OCI-LY3 (cell line): ENCODE data around the gene ABHD17A.
A peak's percentile ranks its signal among the peaks of the same experiment; 100 is the strongest.
"Not testable (repeated sequence)": the region's sequence is repeated elsewhere in the genome, so short reads cannot be mapped to it uniquely, and the experiment has no call there.

Experiments used
- EZH2phosphoT487 ChIP-seq: fragments of 200-600 bp; shearing (Covaris generic); IDR thresholded peaks from 2 replicates; pipeline ENCODE4 v1.6.1; 2018; ENCODE audit warnings: antibody characterized with exemption, mixed run types, low read depth
- TF ChIP-seq, protein P1 (sequence below): fragments of 200-600, 300-600 bp; sonication (generic); IDR thresholded peaks from 2 replicates; pipeline ENCODE4 v1.5.1; 2014; ENCODE audit warnings: antibody characterized with exemption, low read length, low read depth

DNA sequence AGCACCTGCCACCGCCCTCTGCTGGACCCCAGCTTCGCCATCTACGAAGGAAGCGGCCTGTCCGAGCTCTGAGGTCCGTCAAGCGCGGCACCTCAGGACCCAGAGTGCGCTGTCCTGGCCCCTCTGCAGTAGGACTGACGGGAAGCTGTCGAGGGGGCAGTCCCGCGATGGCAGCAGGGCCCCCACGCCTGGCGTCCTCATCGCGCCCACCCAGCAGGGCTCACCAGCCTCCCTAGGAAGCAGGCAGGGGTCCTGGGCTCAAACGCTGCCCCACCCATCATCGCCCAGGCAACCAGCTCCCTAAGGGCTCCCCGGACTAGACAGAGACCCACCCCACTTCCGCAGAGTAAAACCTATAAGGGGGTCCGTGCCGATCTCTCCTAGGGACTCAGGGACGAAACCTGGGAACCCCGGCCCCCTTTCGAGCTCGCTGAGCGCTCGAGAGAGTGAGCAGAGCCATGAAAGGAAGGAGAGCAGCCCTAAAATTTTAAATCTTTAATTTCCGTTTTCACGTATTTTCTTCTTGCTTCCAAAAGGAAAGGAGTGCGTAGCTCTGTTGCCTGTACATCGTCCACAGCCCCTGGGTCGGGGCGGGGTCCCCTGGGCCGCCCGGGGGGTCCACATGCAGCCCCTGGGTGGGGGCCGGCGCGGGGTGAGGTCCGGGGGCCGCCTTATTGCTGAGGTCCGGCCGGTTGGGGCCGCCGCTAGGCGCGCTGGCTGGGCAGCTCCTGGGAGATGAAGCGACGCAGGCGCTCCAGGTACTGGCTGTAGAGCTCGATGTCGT, 8.6 kb downstream of the ABHD17A start:
- TF ChIP-seq, protein P1, sequence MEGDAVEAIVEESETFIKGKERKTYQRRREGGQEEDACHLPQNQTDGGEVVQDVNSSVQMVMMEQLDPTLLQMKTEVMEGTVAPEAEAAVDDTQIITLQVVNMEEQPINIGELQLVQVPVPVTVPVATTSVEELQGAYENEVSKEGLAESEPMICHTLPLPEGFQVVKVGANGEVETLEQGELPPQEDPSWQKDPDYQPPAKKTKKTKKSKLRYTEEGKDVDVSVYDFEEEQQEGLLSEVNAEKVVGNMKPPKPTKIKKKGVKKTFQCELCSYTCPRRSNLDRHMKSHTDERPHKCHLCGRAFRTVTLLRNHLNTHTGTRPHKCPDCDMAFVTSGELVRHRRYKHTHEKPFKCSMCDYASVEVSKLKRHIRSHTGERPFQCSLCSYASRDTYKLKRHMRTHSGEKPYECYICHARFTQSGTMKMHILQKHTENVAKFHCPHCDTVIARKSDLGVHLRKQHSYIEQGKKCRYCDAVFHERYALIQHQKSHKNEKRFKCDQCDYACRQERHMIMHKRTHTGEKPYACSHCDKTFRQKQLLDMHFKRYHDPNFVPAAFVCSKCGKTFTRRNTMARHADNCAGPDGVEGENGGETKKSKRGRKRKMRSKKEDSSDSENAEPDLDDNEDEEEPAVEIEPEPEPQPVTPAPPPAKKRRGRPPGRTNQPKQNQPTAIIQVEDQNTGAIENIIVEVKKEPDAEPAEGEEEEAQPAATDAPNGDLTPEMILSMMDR, result peak; percentile 1
- TF ChIP-seq EZH2phosphoT487, result not testable (repeated sequence)
